ENCODE data around the gene NACA. TPM values are rescaled to one million over a fixed set of nuclear protein-coding genes. Genes with fewer than 3 reads are reported as not detected.

NACA gene
- total and polyA plus RNA-seq, 2 of the 13 experiments (the other 11 are each of a cell fraction or from before 2014, with no cell fraction given), result 799 to 1,700 TPM

DNA sequence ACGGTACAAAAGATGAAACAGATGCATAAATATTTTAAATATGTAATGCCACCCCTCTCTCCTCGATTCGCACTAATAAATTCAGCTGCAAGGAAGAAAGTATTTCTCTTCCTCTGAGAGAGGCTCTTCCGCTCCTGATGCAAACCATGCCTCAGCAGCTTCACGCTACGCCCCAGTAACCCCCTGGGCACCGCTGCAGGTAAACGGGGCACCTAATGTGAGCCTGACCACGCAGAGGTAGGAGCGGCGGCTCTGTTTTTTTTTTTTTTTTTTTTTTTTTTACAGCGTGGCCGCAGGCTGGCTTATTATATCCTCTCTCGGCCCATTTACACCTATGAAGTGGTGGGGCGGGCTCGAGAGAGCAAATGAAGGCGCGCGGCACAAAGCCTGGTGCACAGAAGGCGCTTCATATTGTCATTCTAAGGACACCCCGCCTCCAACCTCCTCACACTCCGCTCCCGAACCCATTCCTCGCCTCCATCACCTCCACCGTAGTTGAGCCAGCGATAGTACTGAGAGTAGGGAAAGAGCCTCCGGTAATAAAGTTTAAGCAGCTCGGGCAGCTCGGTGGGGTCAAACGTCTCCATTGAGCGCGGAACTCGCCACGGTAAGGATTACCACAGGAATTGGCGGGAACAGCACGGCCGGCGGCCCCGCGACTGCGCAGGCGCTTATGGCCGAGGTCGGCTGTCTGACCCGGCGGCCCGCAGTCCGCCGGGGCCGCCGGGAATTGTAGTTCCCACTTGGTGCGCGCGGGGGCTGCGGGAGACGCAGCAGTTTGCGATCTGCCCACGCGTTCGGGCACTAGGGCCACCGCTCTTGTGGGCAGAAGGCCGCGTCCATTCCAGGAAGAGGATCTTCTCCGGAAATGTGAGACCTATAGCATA lies 26.9 kb upstream of the NACA start, which contains the start of gene PRIM1 (continued):
- TF ChIP-seq SP4 (CRISPR knock-in tag; IDR thresholded peaks at IDR 0.05) (no peak), FOXA3 (CRISPR knock-in tag; IDR thresholded peaks at IDR 0.05) (0 out of 2 replicates have a peak, but pooled peaks have one; percentile 12), PRPF4 (IDR thresholded peaks at IDR 0.05; ENCODE audit: low read depth, low read length, poor library complexity, severe bottlenecking) (no peak), DNMT3B (CRISPR knock-in tag; conservative IDR thresholded peaks at IDR 0.05) (0 out of 2 replicates have a peak, but pooled peaks have one; percentile 20), ZNF646 (CRISPR knock-in tag; IDR thresholded peaks at IDR 0.05) (no peak), SP1 (IDR thresholded peaks at IDR 0.05) (no peak), SP1 (CRISPR knock-in tag; IDR thresholded peaks at IDR 0.05) (no peak), ZNF546 (CRISPR knock-in tag; conservative IDR thresholded peaks at IDR 0.05) (no peak), RBAK (CRISPR knock-in tag; IDR thresholded peaks at IDR 0.05) (no peak), MTF2 (CRISPR knock-in tag; IDR thresholded peaks at IDR 0.05; ENCODE audit: borderline replicate concordance) (no peak), DR1 (CRISPR knock-in tag; IDR thresholded peaks at IDR 0.05) (no peak), KLF9 (CRISPR knock-in tag; IDR thresholded peaks at IDR 0.05; ENCODE audit: low read depth) (no peak), ZNF256 (CRISPR knock-in tag; conservative IDR thresholded peaks at IDR 0.05) (no peak), TCF7L2 (IDR thresholded peaks at IDR 0.05; ENCODE audit: low read depth, low read length) (no peak), ZBTB3 (CRISPR knock-in tag; IDR thresholded peaks at IDR 0.05; ENCODE audit: borderline replicate concordance, low read depth) (peak; percentile 43; the same call in 1 of the 2 replicates), TEF (CRISPR knock-in tag; IDR thresholded peaks at IDR 0.05) (no peak)
- TF ChIP-seq, protein P1, sequence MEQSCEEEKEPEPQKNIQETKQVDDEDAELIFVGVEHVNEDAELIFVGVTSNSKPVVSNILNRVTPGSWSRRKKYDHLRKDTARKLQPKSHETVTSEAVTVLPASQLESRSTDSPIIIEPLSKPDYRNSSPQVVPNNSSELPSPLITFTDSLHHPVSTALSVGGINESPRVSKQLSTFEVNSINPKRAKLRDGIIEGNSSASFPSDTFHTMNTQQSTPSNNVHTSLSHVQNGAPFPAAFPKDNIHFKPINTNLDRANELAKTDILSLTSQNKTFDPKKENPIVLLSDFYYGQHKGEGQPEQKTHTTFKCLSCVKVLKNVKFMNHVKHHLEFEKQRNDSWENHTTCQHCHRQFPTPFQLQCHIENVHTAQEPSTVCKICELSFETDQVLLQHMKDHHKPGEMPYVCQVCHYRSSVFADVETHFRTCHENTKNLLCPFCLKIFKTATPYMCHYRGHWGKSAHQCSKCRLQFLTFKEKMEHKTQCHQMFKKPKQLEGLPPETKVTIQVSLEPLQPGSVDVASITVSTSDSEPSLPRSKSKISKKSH (CRISPR knock-in tag; IDR thresholded peaks at IDR 0.05; ENCODE audit: borderline replicate concordance), result 0 out of 2 replicates have a peak, but pooled peaks have one; percentile 62
- TF ChIP-seq, protein P2, sequence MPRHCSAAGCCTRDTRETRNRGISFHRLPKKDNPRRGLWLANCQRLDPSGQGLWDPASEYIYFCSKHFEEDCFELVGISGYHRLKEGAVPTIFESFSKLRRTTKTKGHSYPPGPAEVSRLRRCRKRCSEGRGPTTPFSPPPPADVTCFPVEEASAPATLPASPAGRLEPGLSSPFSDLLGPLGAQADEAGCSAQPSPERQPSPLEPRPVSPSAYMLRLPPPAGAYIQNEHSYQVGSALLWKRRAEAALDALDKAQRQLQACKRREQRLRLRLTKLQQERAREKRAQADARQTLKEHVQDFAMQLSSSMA (CRISPR knock-in tag; IDR thresholded peaks at IDR 0.05), result no peak
- TF ChIP-seq, protein P3, sequence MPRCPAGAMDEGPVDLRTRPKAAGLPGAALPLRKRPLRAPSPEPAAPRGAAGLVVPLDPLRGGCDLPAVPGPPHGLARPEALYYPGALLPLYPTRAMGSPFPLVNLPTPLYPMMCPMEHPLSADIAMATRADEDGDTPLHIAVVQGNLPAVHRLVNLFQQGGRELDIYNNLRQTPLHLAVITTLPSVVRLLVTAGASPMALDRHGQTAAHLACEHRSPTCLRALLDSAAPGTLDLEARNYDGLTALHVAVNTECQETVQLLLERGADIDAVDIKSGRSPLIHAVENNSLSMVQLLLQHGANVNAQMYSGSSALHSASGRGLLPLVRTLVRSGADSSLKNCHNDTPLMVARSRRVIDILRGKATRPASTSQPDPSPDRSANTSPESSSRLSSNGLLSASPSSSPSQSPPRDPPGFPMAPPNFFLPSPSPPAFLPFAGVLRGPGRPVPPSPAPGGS (CRISPR knock-in tag; IDR thresholded peaks at IDR 0.05), result no peak
